Endothelial cell of umbilical vein (primary cell): ENCODE results near the gene IL31RA.

ENCODE experiments used
- EZH2 ChIP-seq: IDR thresholded peaks from 2 replicates; pipeline ENCODE4 v1.6.1; 2012; ENCODE audit warnings: borderline replicate concordance, low read depth, mild to moderate bottlenecking, moderate library complexity, low read length, inconsistent platforms; ENCODE audit not compliant: severe bottlenecking
- FOS ChIP-seq: IDR thresholded peaks from 2 replicates; pipeline ENCODE4 v1.6.1; 2011; ENCODE audit warnings: mild to moderate bottlenecking, low read length, moderate library complexity, borderline replicate concordance; ENCODE audit not compliant: insufficient read depth
- GATA2 ChIP-seq: IDR thresholded peaks from 2 replicates; pipeline ENCODE4 v1.7.0; 2011; ENCODE audit warnings: low read depth, mild to moderate bottlenecking, moderate library complexity, mixed read lengths, low read length; ENCODE audit not compliant: insufficient read length, insufficient read depth
- JUN ChIP-seq: IDR thresholded peaks from 2 replicates; pipeline ENCODE4 v1.6.1; 2011; ENCODE audit warnings: borderline replicate concordance, low read depth; ENCODE audit not compliant: insufficient read length, insufficient read depth
- MYC ChIP-seq: IDR thresholded peaks from one replicate; pipeline ENCODE4 v1.6.1; 2011; ENCODE audit warnings: mild to moderate bottlenecking, low read depth, low read length
- POLR2A ChIP-seq: IDR thresholded peaks from 2 replicates; pipeline ENCODE4 v1.6.1; 2012; ENCODE audit warnings: low read depth, mild to moderate bottlenecking, control low read depth, low read length
- POLR2AphosphoS5 ChIP-seq: IDR thresholded peaks from 2 replicates; pipeline ENCODE4 v1.6.1; 2012; ENCODE audit warnings: low read depth, mild to moderate bottlenecking, control low read depth, low read length, moderate library complexity; ENCODE audit not compliant: insufficient read depth
- TF ChIP-seq, protein P1 (sequence below), 2 donors: IDR thresholded peaks; 1 replicate in 1 of 2; 2 replicates in 1 of 2; pipeline ENCODE4 v1.5.1; 2011; ENCODE audit warnings: low read length in 2 of 2, mild to moderate bottlenecking in 2 of 2, moderate library complexity in 2 of 2, control low read depth in 1 of 2, inconsistent platforms in 1 of 2, low read depth in 1 of 2; ENCODE audit not compliant: insufficient read depth in 1 of 2; ENCODE audit errors: extremely low read depth in 1 of 2
- TF ChIP-seq, protein P2 (sequence below): IDR thresholded peaks from 2 replicates; pipeline ENCODE4 v1.6.1; 2011; ENCODE audit not compliant: insufficient read depth, insufficient read length

GRCh38 chr5:55924744-55925143 is 73.6 kb downstream of the IL31RA start:
- TF ChIP-seq, protein P1, sequence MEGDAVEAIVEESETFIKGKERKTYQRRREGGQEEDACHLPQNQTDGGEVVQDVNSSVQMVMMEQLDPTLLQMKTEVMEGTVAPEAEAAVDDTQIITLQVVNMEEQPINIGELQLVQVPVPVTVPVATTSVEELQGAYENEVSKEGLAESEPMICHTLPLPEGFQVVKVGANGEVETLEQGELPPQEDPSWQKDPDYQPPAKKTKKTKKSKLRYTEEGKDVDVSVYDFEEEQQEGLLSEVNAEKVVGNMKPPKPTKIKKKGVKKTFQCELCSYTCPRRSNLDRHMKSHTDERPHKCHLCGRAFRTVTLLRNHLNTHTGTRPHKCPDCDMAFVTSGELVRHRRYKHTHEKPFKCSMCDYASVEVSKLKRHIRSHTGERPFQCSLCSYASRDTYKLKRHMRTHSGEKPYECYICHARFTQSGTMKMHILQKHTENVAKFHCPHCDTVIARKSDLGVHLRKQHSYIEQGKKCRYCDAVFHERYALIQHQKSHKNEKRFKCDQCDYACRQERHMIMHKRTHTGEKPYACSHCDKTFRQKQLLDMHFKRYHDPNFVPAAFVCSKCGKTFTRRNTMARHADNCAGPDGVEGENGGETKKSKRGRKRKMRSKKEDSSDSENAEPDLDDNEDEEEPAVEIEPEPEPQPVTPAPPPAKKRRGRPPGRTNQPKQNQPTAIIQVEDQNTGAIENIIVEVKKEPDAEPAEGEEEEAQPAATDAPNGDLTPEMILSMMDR (IDR thresholded peaks at IDR 0.05; ENCODE audit: extremely low read depth in 1 of 2, insufficient read depth in 1 of 2, low read depth in 1 of 2, low read length in 2 of 2), result no peak
- no peak for TF ChIP-seq POLR2A
- TF ChIP-seq POLR2AphosphoS5, result no peak
- TF ChIP-seq, protein P2, sequence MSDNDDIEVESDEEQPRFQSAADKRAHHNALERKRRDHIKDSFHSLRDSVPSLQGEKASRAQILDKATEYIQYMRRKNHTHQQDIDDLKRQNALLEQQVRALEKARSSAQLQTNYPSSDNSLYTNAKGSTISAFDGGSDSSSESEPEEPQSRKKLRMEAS, result no peak
- no peak for TF ChIP-seq MYC
- no peak for TF ChIP-seq GATA2
- TF ChIP-seq EZH2, result no peak
- TF ChIP-seq JUN, result no peak
- no peak for TF ChIP-seq FOS
